ENCODE results near the gene SLC6A12.
A peak's percentile ranks its signal among the peaks of the same experiment; 100 is the strongest.

Gene SLC6A12

DNA sequence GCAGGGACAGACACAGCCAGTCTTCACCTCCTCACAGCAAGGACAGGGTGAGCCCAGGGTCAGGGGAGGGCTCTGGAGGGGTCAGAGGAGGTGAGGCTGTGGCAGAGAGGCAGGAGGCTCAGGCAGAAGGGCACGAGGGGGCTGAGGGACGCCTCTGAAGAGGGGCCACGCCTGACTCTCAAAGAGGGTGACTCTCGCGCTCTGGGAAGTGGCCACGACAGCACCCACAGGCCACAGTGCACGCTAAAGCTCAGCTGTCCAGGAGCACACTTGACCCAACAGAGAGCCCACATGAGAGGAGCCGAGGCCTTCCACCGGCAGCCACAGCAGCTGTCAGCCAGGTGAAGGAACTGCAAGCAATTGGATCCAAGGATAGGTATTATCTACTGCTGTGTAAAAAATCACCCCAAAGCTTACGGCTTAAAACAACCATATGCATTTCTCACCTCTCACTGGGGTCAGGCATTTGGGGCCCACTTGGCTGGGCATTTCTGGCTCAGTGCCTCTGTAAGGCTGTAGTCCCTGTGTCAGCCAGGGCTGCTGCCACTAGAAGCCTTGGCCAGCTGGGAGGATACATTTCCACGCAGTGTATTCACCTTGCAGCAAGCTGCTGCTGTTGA, 27.8 kb downstream of the SLC6A12 start:
- Histone ChIP-seq H3K9me3 (ENCODE audit: severe bottlenecking) (no peaks in the 10 kb centered on the region), H3K27ac (peak overlapping the region; percentile 63), H3K27me3 (ENCODE audit: insufficient read depth, low read depth, severe bottlenecking) (no peaks in the 10 kb centered on the region), H3K4me3 (ENCODE audit: low read depth, low read length) (no peak overlapping the region), H3K36me3 (no peaks in the 10 kb centered on the region)
- peak; percentile 57 for DNase-seq
- TF ChIP-seq CTCF (IDR thresholded peaks at IDR 0.05; ENCODE audit: low read depth, low read length): no peak

DNA sequence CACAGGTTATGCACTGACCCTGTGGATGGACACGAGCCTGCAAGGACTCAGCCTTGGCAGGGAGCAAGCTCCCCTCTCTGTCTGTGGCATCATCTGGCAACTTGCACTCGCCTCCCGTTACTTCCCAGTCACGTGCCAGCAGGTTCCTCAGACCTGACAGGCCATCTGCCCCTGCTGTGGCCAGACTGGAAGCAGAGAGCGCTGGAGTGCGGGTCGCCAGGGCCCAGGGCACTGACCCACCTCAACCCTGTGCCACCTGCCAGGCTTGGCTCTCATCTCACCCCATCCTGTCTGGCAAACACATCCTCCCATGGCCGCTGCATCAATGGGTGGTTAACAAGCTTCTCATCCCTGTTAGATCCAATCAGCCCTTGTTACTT, 28.4 kb downstream of the SLC6A12 start:
- Histone ChIP-seq H3K9me3 (ENCODE audit: severe bottlenecking) (no peaks in the 10 kb centered on the region), H3K27ac (peak overlapping the region; percentile 63), H3K4me3 (ENCODE audit: low read depth, low read length) (no peak overlapping the region), H3K27me3 (ENCODE audit: insufficient read depth, low read depth, severe bottlenecking) (no peaks in the 10 kb centered on the region), H3K36me3 (no peaks in the 10 kb centered on the region)
- TF ChIP-seq CTCF (IDR thresholded peaks at IDR 0.05; ENCODE audit: low read depth, low read length): no peak
- DNase-seq: peak; percentile 59

DNA sequence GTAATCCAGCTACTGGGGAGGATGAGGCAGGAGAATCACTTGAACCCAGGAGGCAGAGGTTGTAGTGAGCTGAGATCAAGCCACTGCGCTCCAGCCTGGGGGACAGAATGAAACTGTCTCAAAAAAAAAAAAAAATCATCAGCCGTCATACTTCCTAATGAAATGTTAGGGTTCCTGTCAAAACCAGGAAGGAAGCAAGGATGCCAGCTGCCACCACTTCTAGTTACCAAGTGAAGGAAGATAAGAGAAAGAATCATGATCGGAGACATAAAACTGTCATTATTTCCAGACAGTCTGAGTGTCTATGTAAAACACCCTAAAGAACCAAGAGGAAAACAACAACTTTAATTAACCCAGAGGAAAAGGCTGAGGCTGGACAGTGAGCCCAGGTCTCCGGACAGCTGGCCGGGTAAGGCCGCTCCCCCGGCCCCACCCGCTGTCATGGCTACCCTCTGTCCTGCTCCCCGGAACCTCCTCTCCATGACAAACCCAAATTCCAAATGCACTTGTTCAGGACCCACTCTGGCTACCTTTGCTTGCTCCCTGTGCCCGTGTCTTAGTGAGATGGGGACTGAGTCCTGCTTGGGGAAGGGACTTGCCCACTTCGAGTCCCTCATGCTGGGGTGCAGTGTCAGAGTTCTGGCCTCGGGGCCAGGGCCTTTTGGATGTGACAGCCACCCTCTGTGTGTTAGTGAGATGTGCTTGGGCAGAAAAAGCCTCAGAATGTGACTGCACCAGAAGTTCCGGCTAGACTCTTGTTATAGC, 29.0 kb downstream of the SLC6A12 start:
- Histone ChIP-seq H3K27me3 (ENCODE audit: insufficient read depth, low read depth, severe bottlenecking) (no peaks in the 10 kb centered on the region), H3K27ac (peak overlapping the region; percentile 63), H3K4me3 (ENCODE audit: low read depth, low read length) (no peak overlapping the region), H3K9me3 (ENCODE audit: severe bottlenecking) (no peaks in the 10 kb centered on the region), H3K36me3 (no peaks in the 10 kb centered on the region)
- DNase-seq: no peak
- no peak for TF ChIP-seq CTCF (IDR thresholded peaks at IDR 0.05; ENCODE audit: low read depth, low read length)

DNA sequence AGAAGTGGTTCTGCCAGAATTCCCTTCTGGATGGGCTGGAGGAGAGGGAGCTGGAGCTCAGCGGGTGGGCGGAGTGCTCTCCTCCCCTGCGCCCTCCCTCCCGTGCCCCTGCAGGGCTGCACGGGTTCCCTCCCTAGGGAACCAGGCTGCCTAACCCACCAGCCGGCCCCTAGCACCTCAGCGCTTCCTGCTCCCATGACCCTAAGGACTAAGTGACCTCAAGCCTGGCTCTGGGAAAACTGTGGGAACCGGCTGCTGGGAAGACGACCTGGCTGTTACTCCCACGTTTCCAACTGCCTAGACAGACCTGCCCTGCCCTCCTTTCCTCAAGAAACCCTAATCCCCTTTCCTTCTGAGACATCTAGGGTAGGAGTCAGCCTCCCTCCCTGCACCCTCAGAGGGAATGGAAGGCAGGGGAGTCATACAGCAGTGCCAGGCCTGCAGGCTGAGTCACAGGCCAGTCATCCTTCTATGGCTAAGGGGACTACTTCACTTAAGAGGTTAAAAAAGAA, 31.5 kb downstream of the SLC6A12 start:
- H3K27ac ChIP-seq: no peak overlapping the region
- no peaks in the 10 kb centered on the region for H3K36me3 ChIP-seq
- no peak for DNase-seq
- H3K27me3 ChIP-seq (ENCODE audit: insufficient read depth, low read depth, severe bottlenecking): no peaks in the 10 kb centered on the region
- no peak overlapping the region for H3K4me3 ChIP-seq (ENCODE audit: low read depth, low read length)
- TF ChIP-seq CTCF (IDR thresholded peaks at IDR 0.05; ENCODE audit: low read depth, low read length): no peak
- H3K9me3 ChIP-seq (ENCODE audit: severe bottlenecking): no peaks in the 10 kb centered on the region

DNA sequence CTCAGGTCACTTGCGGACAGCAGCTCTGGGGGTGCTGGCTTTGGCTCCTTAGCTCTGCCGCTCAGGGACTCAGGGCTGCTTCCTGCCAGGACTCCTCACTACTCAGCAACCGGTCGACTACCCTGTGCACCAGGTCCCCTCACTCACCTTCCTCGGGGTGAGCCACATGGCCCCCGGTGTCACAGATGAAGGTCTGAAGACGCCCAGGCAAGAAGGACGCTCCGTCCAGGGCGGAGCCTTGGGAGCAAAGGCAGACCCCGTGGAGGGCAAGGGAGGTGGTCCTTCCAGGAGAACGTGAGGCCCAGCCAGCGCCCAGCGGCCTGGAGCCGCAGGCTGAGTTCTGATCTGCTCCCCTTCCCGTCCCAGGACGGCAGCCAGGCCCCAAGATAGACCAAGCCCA, 32.0 kb downstream of the SLC6A12 start:
- DNase-seq: no peak
- no peak overlapping the region for H3K4me3 ChIP-seq (ENCODE audit: low read depth, low read length)
- no peak for TF ChIP-seq CTCF (IDR thresholded peaks at IDR 0.05; ENCODE audit: low read depth, low read length)
- no peaks in the 10 kb centered on the region for H3K27me3 ChIP-seq (ENCODE audit: insufficient read depth, low read depth, severe bottlenecking)
- H3K9me3 ChIP-seq (ENCODE audit: severe bottlenecking): no peaks in the 10 kb centered on the region
- H3K27ac ChIP-seq: no peak overlapping the region
- no peaks in the 10 kb centered on the region for H3K36me3 ChIP-seq
